H1 (cell line): ENCODE data around the gene FMNL1. TPM values are rescaled to one million over a fixed set of nuclear protein-coding genes. Genes with fewer than 3 reads are reported as not detected.

Experiments
- BACH1 ChIP-seq: IDR thresholded peaks from 2 replicates; pipeline ENCODE4 v1.6.1; 2012; ENCODE audit warnings: low read length, improper control_type of control experiment
- HDAC2 ChIP-seq, 2 experiments: fragments of 300-600 bp in 1 of 2; sonication (generic) in 1 of 2; IDR thresholded peaks; 2 replicates each; pipeline ENCODE4 v1.6.1; 2011 to 2012; ENCODE audit warnings: low read depth in 2 of 2, low read length in 2 of 2, mild to moderate bottlenecking in 2 of 2, moderate library complexity in 2 of 2, borderline replicate concordance in 1 of 2, inconsistent platforms in 1 of 2
- HDAC6 ChIP-seq: IDR thresholded peaks from one replicate; pipeline ENCODE4 v1.7.1; 2012; ENCODE audit warnings: low read depth, mild to moderate bottlenecking, inconsistent platforms, low read length, moderate library complexity
- POLR2AphosphoS5 ChIP-seq: IDR thresholded peaks from 2 replicates; pipeline ENCODE4 v1.6.1; 2011; ENCODE audit warnings: low read depth, low read length
- polyA plus RNA-seq, 7 experiments: library from polyadenylated mRNA; depleted of rRNA in 3 of 7; stranded (reverse) in 5 of 7; unstranded in 2 of 7; fragments of >200 nt in 5 of 7; fragments of 200-250 nt in 2 of 7; gene quantifications; 1 replicate in 5 of 7; 2 replicates in 1 of 7; 4 replicates in 1 of 7; pipeline versions ENCODE4 v1.2.1 to v1.2.3, GENCODE V29; 2011 to 2013; ENCODE audit warnings: missing spikeins in 2 of 7, mixed read lengths in 2 of 7
- total RNA-seq: library from RNA; stranded (reverse); fragmentation: NEBNext Ultra II Directional; extraction: Animal tissue kit (Norgen Biotek cat#: 25700); gene quantifications from 2 replicates; pipeline ENCODE4 v1.2.1, GENCODE V29; 2021
- TF ChIP-seq, protein P1 (sequence below): fragments of 300-600 bp; sonication (generic); IDR thresholded peaks from 2 replicates; pipeline ENCODE4 v1.7.1; 2012; ENCODE audit warnings: low read length, moderate library complexity, mild to moderate bottlenecking, inconsistent platforms; ENCODE audit not compliant: insufficient replicate concordance

Gene FMNL1
- total and polyA plus RNA-seq, 2 of the 8 experiments (the other 6 are each of a cell fraction or from before 2014, with no cell fraction given): 2.5 to 8.6 TPM

- TF ChIP-seq, protein P1, sequence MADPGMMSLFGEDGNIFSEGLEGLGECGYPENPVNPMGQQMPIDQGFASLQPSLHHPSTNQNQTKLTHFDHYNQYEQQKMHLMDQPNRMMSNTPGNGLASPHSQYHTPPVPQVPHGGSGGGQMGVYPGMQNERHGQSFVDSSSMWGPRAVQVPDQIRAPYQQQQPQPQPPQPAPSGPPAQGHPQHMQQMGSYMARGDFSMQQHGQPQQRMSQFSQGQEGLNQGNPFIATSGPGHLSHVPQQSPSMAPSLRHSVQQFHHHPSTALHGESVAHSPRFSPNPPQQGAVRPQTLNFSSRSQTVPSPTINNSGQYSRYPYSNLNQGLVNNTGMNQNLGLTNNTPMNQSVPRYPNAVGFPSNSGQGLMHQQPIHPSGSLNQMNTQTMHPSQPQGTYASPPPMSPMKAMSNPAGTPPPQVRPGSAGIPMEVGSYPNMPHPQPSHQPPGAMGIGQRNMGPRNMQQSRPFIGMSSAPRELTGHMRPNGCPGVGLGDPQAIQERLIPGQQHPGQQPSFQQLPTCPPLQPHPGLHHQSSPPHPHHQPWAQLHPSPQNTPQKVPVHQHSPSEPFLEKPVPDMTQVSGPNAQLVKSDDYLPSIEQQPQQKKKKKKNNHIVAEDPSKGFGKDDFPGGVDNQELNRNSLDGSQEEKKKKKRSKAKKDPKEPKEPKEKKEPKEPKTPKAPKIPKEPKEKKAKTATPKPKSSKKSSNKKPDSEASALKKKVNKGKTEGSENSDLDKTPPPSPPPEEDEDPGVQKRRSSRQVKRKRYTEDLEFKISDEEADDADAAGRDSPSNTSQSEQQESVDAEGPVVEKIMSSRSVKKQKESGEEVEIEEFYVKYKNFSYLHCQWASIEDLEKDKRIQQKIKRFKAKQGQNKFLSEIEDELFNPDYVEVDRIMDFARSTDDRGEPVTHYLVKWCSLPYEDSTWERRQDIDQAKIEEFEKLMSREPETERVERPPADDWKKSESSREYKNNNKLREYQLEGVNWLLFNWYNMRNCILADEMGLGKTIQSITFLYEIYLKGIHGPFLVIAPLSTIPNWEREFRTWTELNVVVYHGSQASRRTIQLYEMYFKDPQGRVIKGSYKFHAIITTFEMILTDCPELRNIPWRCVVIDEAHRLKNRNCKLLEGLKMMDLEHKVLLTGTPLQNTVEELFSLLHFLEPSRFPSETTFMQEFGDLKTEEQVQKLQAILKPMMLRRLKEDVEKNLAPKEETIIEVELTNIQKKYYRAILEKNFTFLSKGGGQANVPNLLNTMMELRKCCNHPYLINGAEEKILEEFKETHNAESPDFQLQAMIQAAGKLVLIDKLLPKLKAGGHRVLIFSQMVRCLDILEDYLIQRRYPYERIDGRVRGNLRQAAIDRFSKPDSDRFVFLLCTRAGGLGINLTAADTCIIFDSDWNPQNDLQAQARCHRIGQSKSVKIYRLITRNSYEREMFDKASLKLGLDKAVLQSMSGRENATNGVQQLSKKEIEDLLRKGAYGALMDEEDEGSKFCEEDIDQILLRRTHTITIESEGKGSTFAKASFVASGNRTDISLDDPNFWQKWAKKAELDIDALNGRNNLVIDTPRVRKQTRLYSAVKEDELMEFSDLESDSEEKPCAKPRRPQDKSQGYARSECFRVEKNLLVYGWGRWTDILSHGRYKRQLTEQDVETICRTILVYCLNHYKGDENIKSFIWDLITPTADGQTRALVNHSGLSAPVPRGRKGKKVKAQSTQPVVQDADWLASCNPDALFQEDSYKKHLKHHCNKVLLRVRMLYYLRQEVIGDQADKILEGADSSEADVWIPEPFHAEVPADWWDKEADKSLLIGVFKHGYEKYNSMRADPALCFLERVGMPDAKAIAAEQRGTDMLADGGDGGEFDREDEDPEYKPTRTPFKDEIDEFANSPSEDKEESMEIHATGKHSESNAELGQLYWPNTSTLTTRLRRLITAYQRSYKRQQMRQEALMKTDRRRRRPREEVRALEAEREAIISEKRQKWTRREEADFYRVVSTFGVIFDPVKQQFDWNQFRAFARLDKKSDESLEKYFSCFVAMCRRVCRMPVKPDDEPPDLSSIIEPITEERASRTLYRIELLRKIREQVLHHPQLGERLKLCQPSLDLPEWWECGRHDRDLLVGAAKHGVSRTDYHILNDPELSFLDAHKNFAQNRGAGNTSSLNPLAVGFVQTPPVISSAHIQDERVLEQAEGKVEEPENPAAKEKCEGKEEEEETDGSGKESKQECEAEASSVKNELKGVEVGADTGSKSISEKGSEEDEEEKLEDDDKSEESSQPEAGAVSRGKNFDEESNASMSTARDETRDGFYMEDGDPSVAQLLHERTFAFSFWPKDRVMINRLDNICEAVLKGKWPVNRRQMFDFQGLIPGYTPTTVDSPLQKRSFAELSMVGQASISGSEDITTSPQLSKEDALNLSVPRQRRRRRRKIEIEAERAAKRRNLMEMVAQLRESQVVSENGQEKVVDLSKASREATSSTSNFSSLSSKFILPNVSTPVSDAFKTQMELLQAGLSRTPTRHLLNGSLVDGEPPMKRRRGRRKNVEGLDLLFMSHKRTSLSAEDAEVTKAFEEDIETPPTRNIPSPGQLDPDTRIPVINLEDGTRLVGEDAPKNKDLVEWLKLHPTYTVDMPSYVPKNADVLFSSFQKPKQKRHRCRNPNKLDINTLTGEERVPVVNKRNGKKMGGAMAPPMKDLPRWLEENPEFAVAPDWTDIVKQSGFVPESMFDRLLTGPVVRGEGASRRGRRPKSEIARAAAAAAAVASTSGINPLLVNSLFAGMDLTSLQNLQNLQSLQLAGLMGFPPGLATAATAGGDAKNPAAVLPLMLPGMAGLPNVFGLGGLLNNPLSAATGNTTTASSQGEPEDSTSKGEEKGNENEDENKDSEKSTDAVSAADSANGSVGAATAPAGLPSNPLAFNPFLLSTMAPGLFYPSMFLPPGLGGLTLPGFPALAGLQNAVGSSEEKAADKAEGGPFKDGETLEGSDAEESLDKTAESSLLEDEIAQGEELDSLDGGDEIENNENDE: no peak
- TF ChIP-seq BACH1: no peak
- TF ChIP-seq HDAC2 (IDR thresholded peaks at IDR 0.05; ENCODE audit: borderline replicate concordance in 1 of 2, low read depth in 2 of 2, low read length in 2 of 2): no peak
- TF ChIP-seq POLR2AphosphoS5: no peak
- no peak for TF ChIP-seq HDAC6
These were observed 16.6 kb downstream of the FMNL1 start (continued) for GRCh38 chr17:45238155-45238774.
